ENCODE measurements around the gene KRT9. TPM values are rescaled to one million over a fixed set of nuclear protein-coding genes. Genes with fewer than 3 reads are reported as not detected.
"Not testable (repeated sequence)": the region's sequence is repeated elsewhere in the genome, so short reads cannot be mapped to it uniquely, and the experiment has no call there.

KRT9 gene
- total RNA-seq, 1 donor from 2014 or later = not detected

DNA sequence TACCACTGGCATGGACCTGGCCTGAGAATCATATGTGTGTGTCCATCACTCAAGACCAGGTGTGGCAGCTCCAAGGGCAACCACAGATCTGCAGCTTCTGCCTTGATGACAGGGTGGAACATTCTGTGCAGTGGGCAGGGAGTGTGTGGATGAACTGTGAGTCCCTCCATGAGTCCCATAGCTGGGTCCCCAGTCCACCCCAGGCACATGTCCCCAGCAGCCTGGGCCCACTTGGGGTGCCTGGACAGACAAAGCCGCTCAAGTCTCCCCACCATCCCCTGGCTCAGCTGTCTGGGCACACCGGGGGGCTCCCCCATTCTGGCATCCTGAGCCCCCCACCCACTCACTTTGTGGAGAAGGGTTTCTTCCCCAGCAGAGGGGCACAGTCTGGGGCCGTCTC lies 45.3 kb upstream of the KRT9 start:
- TF ChIP-seq CTCF (conservative IDR thresholded peaks at IDR 0.05; ENCODE audit: low read depth, low read length) = no peak
- no peak for DNase-seq (ENCODE audit: low read depth)
- no peak overlapping the region for H3K4me3 ChIP-seq (ENCODE audit: low read depth, low read length)

DNA sequence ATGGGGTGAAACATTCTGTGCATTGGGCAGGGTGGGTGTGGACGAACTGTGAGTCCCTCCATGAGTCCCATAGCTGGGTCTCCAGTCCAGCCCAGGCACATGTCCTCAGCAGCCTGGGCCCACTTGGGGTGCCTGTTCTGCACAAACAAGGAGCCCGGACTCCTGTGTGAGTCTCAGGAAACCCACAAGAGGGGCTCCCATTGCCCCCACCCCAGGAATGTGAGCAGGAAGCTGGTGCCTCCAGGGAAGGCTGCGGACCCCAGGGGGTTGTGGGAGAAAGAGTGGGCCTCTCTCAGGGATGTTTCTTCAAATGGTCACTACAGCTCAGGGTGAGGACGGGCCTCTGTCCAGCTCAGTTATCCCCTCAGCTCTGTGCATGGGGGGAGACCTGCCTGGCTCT lies 44.6 kb upstream of the KRT9 start:
- not testable (repeated sequence) for DNase-seq (ENCODE audit: low read depth); H3K4me3 ChIP-seq (ENCODE audit: low read depth, low read length)

DNA sequence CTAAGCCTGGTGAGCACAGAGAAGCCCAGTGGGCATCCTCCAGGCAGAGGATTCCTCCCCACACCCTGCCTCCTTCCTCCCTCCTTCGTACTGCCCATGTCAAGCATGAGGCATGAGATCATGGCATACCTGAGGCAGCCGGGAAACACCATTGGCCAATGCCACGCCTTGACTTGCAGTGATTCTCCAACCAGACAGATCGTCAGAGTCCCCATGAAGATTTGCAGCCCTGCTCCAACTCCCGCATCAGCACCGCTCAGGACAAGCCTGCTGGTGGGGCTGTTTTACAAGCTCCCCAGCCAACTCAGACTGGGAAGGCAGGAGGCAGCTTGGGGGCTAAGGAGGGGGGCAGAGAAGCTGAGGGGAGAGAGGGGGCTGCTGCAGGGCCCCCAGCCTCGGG lies 43.6 kb upstream of the KRT9 start:
- TF ChIP-seq CTCF (conservative IDR thresholded peaks at IDR 0.05; ENCODE audit: low read depth, low read length) = no peak
- H3K4me3 ChIP-seq (ENCODE audit: low read depth, low read length) = no peak overlapping the region
- no peak for DNase-seq (ENCODE audit: low read depth)

DNA sequence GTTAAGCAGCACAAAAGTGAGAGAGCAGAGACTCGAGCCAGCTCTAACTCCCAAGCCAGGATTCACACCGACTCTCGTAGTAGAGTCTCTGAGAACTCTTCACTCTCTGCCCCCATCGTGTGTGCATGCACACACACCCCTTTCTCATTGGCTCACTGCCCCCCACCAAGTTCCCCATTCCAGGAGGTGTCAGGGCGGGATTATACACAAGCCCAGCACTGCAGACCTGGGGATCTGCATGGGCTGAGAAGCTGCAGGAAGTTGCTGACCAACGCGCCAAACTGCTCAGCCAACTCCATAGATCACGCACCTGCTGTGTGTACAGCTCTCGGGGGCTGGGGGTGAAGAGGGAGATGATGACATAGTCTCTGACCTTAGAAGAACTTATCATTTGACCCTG lies 42.9 kb upstream of the KRT9 start:
- H3K4me3 ChIP-seq (ENCODE audit: low read depth, low read length); DNase-seq (ENCODE audit: low read depth): not testable (repeated sequence)

GRCh38 chr17:41614098-41614497 lies 42.2 kb upstream of the KRT9 start:
- H3K4me3 ChIP-seq (ENCODE audit: low read depth, low read length) = no peak overlapping the region
- DNase-seq (ENCODE audit: low read depth) = no peak
- TF ChIP-seq CTCF (conservative IDR thresholded peaks at IDR 0.05; ENCODE audit: low read depth, low read length) = no peak

- DNase-seq (ENCODE audit: low read depth) = no peak
- TF ChIP-seq CTCF (conservative IDR thresholded peaks at IDR 0.05; ENCODE audit: low read depth, low read length) = no peak
- no peak overlapping the region for H3K4me3 ChIP-seq (ENCODE audit: low read depth, low read length)
Measured at GRCh38 chr17:41613277-41614082, 41.6 kb upstream of the KRT9 start.

GRCh38 chr17:41612376-41613160 lies 40.7 kb upstream of the KRT9 start, which contains the start of gene KRT16:
Gene KRT16 (minus strand): TSS chr17:41612767. CDS start chr17:41612688, 79 bp downstream.
- DNase-seq (ENCODE audit: low read depth); H3K4me3 ChIP-seq (ENCODE audit: low read depth, low read length): not testable (repeated sequence)

- no peak for TF ChIP-seq CTCF (conservative IDR thresholded peaks at IDR 0.05; ENCODE audit: low read depth, low read length)
- H3K4me3 ChIP-seq (ENCODE audit: low read depth, low read length) = no peak overlapping the region
- DNase-seq (ENCODE audit: low read depth) = no peak
Measured at GRCh38 chr17:41610965-41611640, 39.2 kb upstream of the KRT9 start.

DNA sequence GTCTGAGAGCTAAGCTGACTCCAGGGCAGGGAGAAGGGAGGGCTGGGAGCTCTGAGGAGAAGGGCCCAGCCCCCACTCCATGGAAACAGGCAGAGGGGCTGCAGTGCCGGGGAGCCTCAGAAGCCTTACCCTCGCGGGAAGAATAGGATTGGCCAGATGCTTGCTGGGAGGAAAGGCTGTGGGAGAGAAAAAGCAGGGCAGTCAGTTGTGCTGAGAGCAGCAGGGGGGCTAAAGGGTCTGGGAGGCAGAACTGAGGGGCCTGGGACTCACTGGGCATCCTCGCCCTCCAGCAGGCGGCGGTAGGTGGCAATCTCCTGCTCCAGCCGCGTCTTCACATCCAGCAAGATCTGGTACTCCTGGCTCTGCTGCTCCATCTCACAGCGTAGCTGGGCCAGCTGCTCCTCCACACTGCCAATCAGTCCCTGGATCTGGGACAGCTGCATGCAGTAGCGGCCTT lies 38.2 kb upstream of the KRT9 start:
- H3K4me3 ChIP-seq (ENCODE audit: low read depth, low read length) = not testable (repeated sequence)

GRCh38 chr17:41606930-41607329 lies 35.1 kb upstream of the KRT9 start:
- H3K4me3 ChIP-seq (ENCODE audit: low read depth, low read length); DNase-seq (ENCODE audit: low read depth): not testable (repeated sequence)

More for the DNA sequence above, 38.2 kb upstream of the KRT9 start:
- not testable (repeated sequence) for DNase-seq (ENCODE audit: low read depth)
